ENCODE results near the gene TSEN15. TPM values are rescaled to one million over a fixed set of nuclear protein-coding genes. Genes with fewer than 3 reads are reported as not detected.

TSEN15 gene
- total and polyA plus RNA-seq, 9 of the 15 experiments (the other 6 are each of a cell fraction or from before 2014, with no cell fraction given): 25.6 to 121 (median 91.3) TPM

DNA sequence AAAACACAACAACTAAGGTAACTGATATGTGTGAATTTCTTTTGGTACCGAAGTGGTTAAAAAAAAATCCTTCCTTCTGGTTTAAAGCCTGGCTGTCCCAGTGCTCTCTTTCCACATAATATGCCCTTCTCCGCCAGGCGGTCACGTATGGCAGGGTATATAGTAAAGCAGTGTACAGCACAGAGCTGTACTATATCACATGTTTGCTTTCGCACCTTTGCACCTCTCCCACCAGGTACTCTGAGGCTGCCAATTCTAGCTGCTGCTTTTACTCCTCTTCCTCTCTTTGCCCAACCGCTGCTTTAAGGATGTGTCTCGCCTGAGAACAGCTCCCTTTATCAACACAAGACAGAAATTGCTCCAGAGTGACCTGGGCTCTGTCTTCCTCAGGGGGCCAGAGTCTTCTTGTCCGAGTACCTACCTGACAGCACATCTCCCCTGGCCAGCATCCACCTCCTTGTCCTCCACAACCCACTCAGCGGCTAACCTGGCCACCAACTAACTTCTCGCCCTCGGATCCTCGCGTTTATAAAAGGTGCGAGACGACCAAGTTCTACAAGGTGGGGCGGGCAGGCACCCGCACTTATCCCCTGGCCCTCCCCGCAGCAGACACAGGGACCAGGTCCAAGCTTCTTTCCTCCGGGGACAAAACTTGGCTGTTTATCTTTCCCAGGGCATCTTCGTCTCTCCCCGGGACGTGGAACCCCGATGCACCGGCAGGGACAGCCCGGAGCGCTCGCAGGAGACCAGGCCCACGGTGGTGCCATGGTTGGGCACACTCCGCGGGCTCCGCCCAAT lies 15.6 kb upstream of the TSEN15 start (continued):
- TF ChIP-seq JUNB (CRISPR knock-in tag; conservative IDR thresholded peaks at IDR 0.05) (no peak), SIN3B (IDR thresholded peaks at IDR 0.05; ENCODE audit: low read depth) (no peak), FOXP1 (CRISPR knock-in tag; IDR thresholded peaks at IDR 0.05) (0 out of 2 replicates have a peak, but pooled peaks have one; percentile 63), RBM34 (IDR thresholded peaks at IDR 0.05; ENCODE audit: borderline replicate concordance, insufficient read depth, low read length) (no peak), ZNF561 (CRISPR knock-in tag; conservative IDR thresholded peaks at IDR 0.05) (no peak), ZNF12 (CRISPR knock-in tag; IDR thresholded peaks at IDR 0.05) (no peak), TFAM (CRISPR knock-in tag; conservative IDR thresholded peaks at IDR 0.05) (no peak), KDM2B (CRISPR knock-in tag; IDR thresholded peaks at IDR 0.05) (no peak), HOXB6 (CRISPR knock-in tag; IDR thresholded peaks at IDR 0.05; ENCODE audit: borderline replicate concordance) (no peak), ZBED1 (IDR thresholded peaks at IDR 0.05) (no peak)
- TF ChIP-seq, protein P1, sequence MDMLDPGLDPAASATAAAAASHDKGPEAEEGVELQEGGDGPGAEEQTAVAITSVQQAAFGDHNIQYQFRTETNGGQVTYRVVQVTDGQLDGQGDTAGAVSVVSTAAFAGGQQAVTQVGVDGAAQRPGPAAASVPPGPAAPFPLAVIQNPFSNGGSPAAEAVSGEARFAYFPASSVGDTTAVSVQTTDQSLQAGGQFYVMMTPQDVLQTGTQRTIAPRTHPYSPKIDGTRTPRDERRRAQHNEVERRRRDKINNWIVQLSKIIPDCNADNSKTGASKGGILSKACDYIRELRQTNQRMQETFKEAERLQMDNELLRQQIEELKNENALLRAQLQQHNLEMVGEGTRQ (CRISPR knock-in tag; IDR thresholded peaks at IDR 0.05): no peak
- TF ChIP-seq, protein P2, sequence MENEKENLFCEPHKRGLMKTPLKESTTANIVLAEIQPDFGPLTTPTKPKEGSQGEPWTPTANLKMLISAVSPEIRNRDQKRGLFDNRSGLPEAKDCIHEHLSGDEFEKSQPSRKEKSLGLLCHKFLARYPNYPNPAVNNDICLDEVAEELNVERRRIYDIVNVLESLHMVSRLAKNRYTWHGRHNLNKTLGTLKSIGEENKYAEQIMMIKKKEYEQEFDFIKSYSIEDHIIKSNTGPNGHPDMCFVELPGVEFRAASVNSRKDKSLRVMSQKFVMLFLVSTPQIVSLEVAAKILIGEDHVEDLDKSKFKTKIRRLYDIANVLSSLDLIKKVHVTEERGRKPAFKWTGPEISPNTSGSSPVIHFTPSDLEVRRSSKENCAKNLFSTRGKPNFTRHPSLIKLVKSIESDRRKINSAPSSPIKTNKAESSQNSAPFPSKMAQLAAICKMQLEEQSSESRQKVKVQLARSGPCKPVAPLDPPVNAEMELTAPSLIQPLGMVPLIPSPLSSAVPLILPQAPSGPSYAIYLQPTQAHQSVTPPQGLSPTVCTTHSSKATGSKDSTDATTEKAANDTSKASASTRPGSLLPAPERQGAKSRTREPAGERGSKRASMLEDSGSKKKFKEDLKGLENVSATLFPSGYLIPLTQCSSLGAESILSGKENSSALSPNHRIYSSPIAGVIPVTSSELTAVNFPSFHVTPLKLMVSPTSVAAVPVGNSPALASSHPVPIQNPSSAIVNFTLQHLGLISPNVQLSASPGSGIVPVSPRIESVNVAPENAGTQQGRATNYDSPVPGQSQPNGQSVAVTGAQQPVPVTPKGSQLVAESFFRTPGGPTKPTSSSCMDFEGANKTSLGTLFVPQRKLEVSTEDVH (IDR thresholded peaks at IDR 0.05; ENCODE audit: low read depth, partially characterized antibody): no peak
- TF ChIP-seq, protein P3, sequence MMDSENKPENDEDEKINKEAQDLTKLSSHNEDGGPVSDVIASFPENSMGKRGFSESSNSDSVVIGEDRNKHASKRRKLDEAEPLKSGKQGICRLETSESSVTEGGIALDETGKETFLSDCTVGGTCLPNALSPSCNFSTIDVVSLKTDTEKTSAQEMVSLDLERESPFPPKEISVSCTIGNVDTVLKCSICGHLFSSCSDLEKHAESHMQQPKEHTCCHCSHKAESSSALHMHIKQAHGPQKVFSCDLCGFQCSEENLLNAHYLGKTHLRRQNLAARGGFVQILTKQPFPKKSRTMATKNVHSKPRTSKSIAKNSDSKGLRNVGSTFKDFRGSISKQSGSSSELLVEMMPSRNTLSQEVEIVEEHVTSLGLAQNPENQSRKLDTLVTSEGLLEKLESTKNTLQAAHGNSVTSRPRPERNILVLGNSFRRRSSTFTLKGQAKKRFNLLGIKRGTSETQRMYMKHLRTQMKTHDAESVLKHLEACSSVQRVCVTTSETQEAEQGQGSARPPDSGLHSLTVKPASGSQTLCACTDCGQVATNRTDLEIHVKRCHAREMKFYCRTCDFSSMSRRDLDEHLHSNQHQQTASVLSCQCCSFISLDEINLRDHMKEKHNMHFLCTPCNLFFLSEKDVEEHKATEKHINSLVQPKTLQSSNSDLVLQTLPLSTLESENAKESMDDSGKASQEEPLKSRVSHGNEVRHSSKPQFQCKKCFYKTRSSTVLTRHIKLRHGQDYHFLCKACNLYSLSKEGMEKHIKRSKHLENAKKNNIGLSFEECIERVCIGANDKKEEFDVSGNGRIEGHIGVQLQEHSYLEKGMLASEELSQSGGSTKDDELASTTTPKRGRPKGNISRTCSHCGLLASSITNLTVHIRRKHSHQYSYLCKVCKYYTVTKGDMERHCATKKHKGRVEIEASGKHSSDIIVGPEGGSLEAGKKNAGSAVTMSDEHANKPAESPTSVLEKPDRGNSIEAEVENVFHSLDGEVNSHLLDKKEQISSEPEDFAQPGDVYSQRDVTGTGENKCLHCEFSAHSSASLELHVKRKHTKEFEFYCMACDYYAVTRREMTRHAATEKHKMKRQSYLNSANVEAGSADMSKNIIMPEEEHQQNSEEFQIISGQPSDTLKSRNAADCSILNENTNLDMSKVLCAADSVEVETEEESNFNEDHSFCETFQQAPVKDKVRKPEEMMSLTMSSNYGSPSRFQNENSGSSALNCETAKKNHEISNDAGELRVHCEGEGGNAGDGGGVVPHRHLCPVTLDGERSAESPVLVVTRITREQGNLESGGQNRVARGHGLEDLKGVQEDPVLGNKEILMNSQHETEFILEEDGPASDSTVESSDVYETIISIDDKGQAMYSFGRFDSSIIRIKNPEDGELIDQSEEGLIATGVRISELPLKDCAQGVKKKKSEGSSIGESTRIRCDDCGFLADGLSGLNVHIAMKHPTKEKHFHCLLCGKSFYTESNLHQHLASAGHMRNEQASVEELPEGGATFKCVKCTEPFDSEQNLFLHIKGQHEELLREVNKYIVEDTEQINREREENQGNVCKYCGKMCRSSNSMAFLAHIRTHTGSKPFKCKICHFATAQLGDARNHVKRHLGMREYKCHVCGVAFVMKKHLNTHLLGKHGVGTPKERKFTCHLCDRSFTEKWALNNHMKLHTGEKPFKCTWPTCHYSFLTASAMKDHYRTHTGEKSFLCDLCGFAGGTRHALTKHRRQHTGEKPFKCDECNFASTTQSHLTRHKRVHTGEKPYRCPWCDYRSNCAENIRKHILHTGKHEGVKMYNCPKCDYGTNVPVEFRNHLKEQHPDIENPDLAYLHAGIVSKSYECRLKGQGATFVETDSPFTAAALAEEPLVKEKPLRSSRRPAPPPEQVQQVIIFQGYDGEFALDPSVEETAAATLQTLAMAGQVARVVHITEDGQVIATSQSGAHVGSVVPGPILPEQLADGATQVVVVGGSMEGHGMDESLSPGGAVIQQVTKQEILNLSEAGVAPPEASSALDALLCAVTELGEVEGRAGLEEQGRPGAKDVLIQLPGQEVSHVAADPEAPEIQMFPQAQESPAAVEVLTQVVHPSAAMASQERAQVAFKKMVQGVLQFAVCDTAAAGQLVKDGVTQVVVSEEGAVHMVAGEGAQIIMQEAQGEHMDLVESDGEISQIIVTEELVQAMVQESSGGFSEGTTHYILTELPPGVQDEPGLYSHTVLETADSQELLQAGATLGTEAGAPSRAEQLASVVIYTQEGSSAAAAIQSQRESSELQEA (IDR thresholded peaks at IDR 0.05; ENCODE audit: low read depth): no peak
- TF ChIP-seq, protein P4, sequence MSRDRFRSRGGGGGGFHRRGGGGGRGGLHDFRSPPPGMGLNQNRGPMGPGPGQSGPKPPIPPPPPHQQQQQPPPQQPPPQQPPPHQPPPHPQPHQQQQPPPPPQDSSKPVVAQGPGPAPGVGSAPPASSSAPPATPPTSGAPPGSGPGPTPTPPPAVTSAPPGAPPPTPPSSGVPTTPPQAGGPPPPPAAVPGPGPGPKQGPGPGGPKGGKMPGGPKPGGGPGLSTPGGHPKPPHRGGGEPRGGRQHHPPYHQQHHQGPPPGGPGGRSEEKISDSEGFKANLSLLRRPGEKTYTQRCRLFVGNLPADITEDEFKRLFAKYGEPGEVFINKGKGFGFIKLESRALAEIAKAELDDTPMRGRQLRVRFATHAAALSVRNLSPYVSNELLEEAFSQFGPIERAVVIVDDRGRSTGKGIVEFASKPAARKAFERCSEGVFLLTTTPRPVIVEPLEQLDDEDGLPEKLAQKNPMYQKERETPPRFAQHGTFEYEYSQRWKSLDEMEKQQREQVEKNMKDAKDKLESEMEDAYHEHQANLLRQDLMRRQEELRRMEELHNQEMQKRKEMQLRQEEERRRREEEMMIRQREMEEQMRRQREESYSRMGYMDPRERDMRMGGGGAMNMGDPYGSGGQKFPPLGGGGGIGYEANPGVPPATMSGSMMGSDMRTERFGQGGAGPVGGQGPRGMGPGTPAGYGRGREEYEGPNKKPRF (IDR thresholded peaks at IDR 0.05; ENCODE audit: low read depth, low read length): no peak

All from K562 (cell line).